ENCODE results near the gene C2CD4D.

DNA sequence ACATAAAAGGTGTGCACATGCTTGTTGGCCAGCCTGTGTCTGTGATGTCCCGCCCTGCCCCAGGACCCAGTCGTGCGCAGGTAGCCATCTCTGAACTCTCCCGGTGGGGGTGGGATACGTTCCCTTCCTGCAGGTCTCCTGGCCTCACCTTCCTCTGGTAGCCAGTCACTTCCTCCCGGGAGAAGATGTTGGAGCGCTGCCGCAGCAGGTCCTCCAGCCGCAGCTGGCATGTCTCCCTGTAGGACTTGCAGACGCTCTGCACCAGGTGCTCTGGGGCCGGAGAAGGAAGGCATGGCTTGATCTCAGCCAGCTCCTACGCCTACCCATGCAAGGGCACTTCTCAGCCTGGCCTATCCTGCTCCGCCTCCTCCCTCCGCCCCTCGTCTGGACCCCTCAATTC is 25.2 kb downstream of the C2CD4D start:
- no peak for TF ChIP-seq POLR2A (IDR thresholded peaks at IDR 0.05; ENCODE audit: low read depth, low read length)
- no peak for TF ChIP-seq POU2F2 (IDR thresholded peaks at IDR 0.05; ENCODE audit: low read depth, low read length)
- TF ChIP-seq POLR2AphosphoS5 (IDR thresholded peaks at IDR 0.05; ENCODE audit: low read depth, low read length) = no peak
- TF ChIP-seq TAF1 (IDR thresholded peaks at IDR 0.05; ENCODE audit: low read depth, low read length) = no peak
